Adrenal gland (tissue), 12 donors: Measurements from ENCODE around the gene RNF207. TPM values are rescaled to one million over a fixed set of nuclear protein-coding genes. Genes with fewer than 3 reads are reported as not detected.

Source experiments
- DNase-seq, 7 donors: peaks; one replicate each; pipeline ENCODE4 v3.0.0-alpha.2; 2019 to 2020
- H3K27ac ChIP-seq, 5 donors: fragments of 200-600 bp; sonication (generic) in 4 of 5; 1 replicate in 3 of 5; 2 replicates in 2 of 5; pipeline versions ENCODE4 v1.5.1 to v1.8.0; 2016 to 2020; ENCODE audit warnings: mild to moderate bottlenecking in 1 of 5
- H3K27me3 ChIP-seq: fragments of 200-600 bp; 2 replicates; pipeline ENCODE4 v1.8.0; 2021
- H3K36me3 ChIP-seq, 2 donors: fragments of 200-600 bp; replicated peaks in 1 of 2; 1 replicate in 1 of 2; 2 replicates in 1 of 2; pipeline versions ENCODE4 v1.5.1 to v1.8.0; 2018 to 2022
- H3K4me1 ChIP-seq, 2 donors: fragments of 200-600 bp; replicated peaks in 1 of 2; 1 replicate in 1 of 2; 2 replicates in 1 of 2; pipeline versions ENCODE4 v1.5.1 to v1.8.0; 2018 to 2021
- H3K4me3 ChIP-seq, 4 donors: fragments of 200-600 bp; sonication (generic) in 3 of 4; one replicate each; pipeline ENCODE4 v1.5.1; 2016 to 2018
- H3K9me3 ChIP-seq, 3 donors: fragments of 200-600 bp; sonication (generic) in 1 of 3; replicated peaks in 1 of 3; 1 replicate in 2 of 3; 2 replicates in 1 of 3; pipeline versions ENCODE4 v1.5.1 to v1.8.0; 2016 to 2021
- POLR2A ChIP-seq, 2 donors: fragments of 450-650 bp; IDR thresholded peaks; one replicate each; pipeline ENCODE4 v1.6.1; 2017; ENCODE audit warnings: antibody characterized with exemption in 2 of 2, mild to moderate bottlenecking in 2 of 2, moderate library complexity in 1 of 2
- WGBS, 4 donors: extraction: QIAGEN DNeasy Blood & Tissue Kit in 2 of 4; methylation state at CpG; one replicate each; pipeline versions ENCODE4 v1.1.5 to v1.1.7; 2013 to 2017; 5-methylcytosine and 5-hydroxymethylcytosine counted together
- intact Hi-C, 2 donors: fragments of 100-400 bp; cut with DNase I; formaldehyde crosslinking; loops; one replicate each; pipeline versions ENCODE4 v1.14.1 to v1.15.0; 2022 to 2023
- polyA plus RNA-seq, 3 donors: library from polyadenylated mRNA; stranded (reverse); fragments of 200-250 nt in 2 of 3; fragments of 350-450 nt in 1 of 3; fragmentation: Illumina TruSeq in 1 of 3; extraction: RNeasy Lipid Tissue Mini Kit (QIAGEN cat#74804) in 1 of 3; gene quantifications; one replicate each; pipeline ENCODE4 v1.2.3, GENCODE V29; 2013 to 2014
- total RNA-seq, 9 donors: library from RNA; depleted of rRNA in 4 of 9; stranded (reverse); fragments of >200 nt in 4 of 9; fragments of 120-200 nt in 1 of 9; fragmentation: NEBNext Ultra II Directional in 1 of 9; extraction: Animal tissue kit (Norgen Biotek cat#: 25700) in 1 of 9; gene quantifications; one replicate each; pipeline versions ENCODE4 v1.1.0 to v1.2.4, GENCODE V29; 2013 to 2023
- TF ChIP-seq, protein P1 (sequence below), 6 experiments: fragments of 450-650 bp in 4 of 6; fragments of 200-600 bp in 2 of 6; sonication (generic) in 1 of 6; IDR thresholded peaks; 1 replicate in 5 of 6; 2 replicates in 1 of 6; pipeline versions ENCODE4 v1.5.1 to v1.8.0; 2016 to 2021; ENCODE audit warnings: antibody characterized with exemption in 6 of 6, mild to moderate bottlenecking in 2 of 6, moderate library complexity in 1 of 6
- donor health status: healthy with polysubstance abuse.
- donor health status: Bipolar disorder and iron deficiency.
- donor health status: DM: yes; HTN: yes; CAD: no.
- donor health status: DM: no; HTN: no; CAD: no.
- donor health status: DM: no; HTN: no; CAD: no.
- donor health status: DM: yes; HTN: yes; CAD: no.

Gene RNF207
- total and polyA plus RNA-seq, 12 donors = 2.2 to 47.4 (median 11.3) TPM

GRCh38 chr1:6221210-6221784, 15.4 kb downstream of the RNF207 start:
- Histone ChIP-seq H3K4me1 (peaks cover 6 to 19% of the 10 kb centered on the region in 2 donors), H3K36me3 (peaks cover 0 to 30% of the 10 kb centered on the region in 2 donors), H3K9me3 (no peaks in the 10 kb centered on the region), H3K4me3 (no peak overlapping the region), H3K27me3 (no peaks in the 10 kb centered on the region), H3K27ac (no peak overlapping the region)
- no peak for TF ChIP-seq POLR2A (IDR thresholded peaks at IDR 0.05)
- TF ChIP-seq, protein P1, sequence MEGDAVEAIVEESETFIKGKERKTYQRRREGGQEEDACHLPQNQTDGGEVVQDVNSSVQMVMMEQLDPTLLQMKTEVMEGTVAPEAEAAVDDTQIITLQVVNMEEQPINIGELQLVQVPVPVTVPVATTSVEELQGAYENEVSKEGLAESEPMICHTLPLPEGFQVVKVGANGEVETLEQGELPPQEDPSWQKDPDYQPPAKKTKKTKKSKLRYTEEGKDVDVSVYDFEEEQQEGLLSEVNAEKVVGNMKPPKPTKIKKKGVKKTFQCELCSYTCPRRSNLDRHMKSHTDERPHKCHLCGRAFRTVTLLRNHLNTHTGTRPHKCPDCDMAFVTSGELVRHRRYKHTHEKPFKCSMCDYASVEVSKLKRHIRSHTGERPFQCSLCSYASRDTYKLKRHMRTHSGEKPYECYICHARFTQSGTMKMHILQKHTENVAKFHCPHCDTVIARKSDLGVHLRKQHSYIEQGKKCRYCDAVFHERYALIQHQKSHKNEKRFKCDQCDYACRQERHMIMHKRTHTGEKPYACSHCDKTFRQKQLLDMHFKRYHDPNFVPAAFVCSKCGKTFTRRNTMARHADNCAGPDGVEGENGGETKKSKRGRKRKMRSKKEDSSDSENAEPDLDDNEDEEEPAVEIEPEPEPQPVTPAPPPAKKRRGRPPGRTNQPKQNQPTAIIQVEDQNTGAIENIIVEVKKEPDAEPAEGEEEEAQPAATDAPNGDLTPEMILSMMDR (IDR thresholded peaks at IDR 0.05) = no peak
- no peak for DNase-seq
- intact Hi-C loops = no loop called here
- WGBS, 4 donors = 94 to 96% (median 96%) methylated on average over 12 of the region's 12 CpGs

GRCh38 chr1:6222636-6223035, 16.7 kb downstream of the RNF207 start:
- intact Hi-C loops = no loop called here
- 54 to 71% (median 64%) methylated on average over 6 of the region's 6 CpGs for WGBS, 4 donors
- peak overlapping the region in 1 of 5 donors; percentile 51 for H3K27ac ChIP-seq

DNA sequence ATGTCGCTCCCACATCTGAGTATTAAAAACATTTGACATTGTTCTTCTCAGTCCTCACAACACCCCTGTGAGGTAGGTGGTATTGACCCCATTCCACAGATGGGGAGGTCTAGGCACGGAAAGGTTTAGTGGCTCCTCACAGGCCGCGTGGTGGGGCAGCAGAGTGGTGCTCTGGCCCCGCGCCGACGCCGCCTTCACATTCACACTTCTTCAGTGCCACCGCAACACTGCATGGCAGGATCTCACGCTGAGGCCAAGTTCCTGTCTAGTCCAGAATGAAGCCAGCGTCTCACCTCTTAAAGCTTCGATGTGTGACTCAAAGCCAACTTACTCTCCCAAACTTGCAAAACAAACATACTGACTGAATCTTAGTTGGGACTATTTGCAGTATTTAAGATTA, 17.7 kb downstream of the RNF207 start:
- Histone ChIP-seq H3K9me3 (no peaks in the 10 kb centered on the region), H3K27ac (peak overlapping the region in 1 of 5 donors; percentile 51), H3K27me3 (no peaks in the 10 kb centered on the region), H3K36me3 (peaks cover 0 to 48% of the 10 kb centered on the region in 2 donors), H3K4me3 (no peak overlapping the region), H3K4me1 (peaks cover 6 to 19% of the 10 kb centered on the region in 2 donors)
- WGBS, 4 donors = 95 to 97% (median 97%) methylated on average over 13 of the region's 13 CpGs
- TF ChIP-seq, protein P1 (IDR thresholded peaks at IDR 0.05) = no peak
- no peak for TF ChIP-seq POLR2A (IDR thresholded peaks at IDR 0.05)
- intact Hi-C loops = no loop called here
- DNase-seq = no peak

More at GRCh38 chr1:6222636-6223035, 16.7 kb downstream of the RNF207 start:
- Histone ChIP-seq H3K4me1 (peaks cover 6 to 19% of the 10 kb centered on the region in 2 donors), H3K9me3 (no peaks in the 10 kb centered on the region), H3K36me3 (peaks cover 0 to 42% of the 10 kb centered on the region in 2 donors), H3K27me3 (no peaks in the 10 kb centered on the region), H3K4me3 (no peak overlapping the region)
- TF ChIP-seq POLR2A (IDR thresholded peaks at IDR 0.05) = no peak
- TF ChIP-seq, protein P1 (IDR thresholded peaks at IDR 0.05) = no peak
- DNase-seq = peak in 4 of 7 donors; percentile 44 to 59 (median 56)

DNA sequence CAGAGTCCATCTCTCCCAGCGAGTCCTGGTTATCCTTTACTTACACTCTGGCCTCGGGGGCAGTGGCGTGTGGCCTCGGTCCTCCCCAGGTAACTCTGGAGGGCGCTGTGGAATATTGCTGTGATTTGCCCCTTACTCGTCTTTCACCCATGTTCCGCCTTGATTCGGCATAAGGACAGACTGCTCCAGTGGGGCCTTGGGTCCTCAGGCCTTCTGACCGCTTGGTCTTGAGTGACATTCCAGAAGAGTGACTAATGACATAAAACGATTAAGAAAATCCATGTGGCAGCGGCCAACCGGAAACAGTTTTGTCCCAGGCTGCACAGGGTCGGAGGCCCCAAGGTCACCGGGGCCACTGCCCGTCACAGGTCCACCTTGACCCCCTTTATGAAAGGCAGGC, 18.8 kb downstream of the RNF207 start:
- H3K27ac ChIP-seq = peak overlapping the region in 3 of 5 donors; percentile 20 to 77 (median 37)
- H3K27me3 ChIP-seq = no peaks in the 10 kb centered on the region
- intact Hi-C loops = no loop called here
- peak in 4 of 7 donors; percentile 60 to 66 (median 64) for DNase-seq
- TF ChIP-seq, protein P1 (IDR thresholded peaks at IDR 0.05) = no peak
- no peak for TF ChIP-seq POLR2A (IDR thresholded peaks at IDR 0.05)
- no peaks in the 10 kb centered on the region for H3K9me3 ChIP-seq
- H3K4me1 ChIP-seq = peaks cover 6 to 19% of the 10 kb centered on the region in 2 donors
- 57 to 63% (median 60%) methylated on average over 15 of the region's 15 CpGs for WGBS, 4 donors
- H3K36me3 ChIP-seq = peaks cover 0 to 57% of the 10 kb centered on the region in 2 donors
- H3K4me3 ChIP-seq = no peak overlapping the region
